ENCODE measurements around the gene PARD3.

DNA sequence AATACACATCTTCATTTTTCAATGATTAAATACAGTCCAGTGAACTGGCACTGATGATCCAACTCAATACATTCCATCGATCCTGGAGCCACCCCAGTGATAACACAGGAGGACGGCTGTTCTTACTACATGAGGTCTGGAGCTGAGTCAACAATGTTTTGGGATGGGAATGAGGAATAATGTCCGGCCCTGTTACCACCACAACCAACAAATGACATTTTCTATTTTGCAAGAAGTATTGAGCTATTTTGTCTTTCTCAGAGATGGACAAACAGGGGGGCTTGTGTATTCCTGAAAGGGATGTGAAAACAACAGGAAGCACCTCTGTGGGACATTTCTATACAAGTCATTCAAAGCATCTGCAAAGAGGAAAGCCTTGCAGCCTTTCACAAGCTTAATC lies 249.2 kb downstream of the PARD3 start:
- TF ChIP-seq BHLHE40 (IDR thresholded peaks at IDR 0.05; ENCODE audit: borderline replicate concordance): no peak
- TF ChIP-seq FOXA1 (IDR thresholded peaks at IDR 0.05): no peak
